CD4-positive, alpha-beta T cell treated with Interleukin-10 for 1 hour (primary cell): ENCODE measurements around the gene TGM3.

Source experiments
- DNase-seq: peaks from one replicate; pipeline ENCODE4 v3.0.0-alpha.2; 2020

The TGM3 gene

GRCh38 chr20:2312876-2313275 is 17.1 kb downstream of the TGM3 start:
- DNase-seq: no peak

GRCh38 chr20:2313316-2313715 is 17.5 kb downstream of the TGM3 start:
- no peak for DNase-seq

- no peak for DNase-seq
Observed at GRCh38 chr20:2314759-2315439, 19.1 kb downstream of the TGM3 start.

GRCh38 chr20:2315440-2315778 is 19.6 kb downstream of the TGM3 start:
- no peak for DNase-seq

- no peak for DNase-seq
Observed at GRCh38 chr20:2316847-2317495, 21.2 kb downstream of the TGM3 start.

GRCh38 chr20:2320813-2321658 is 25.2 kb downstream of the TGM3 start:
- DNase-seq: no peak

- DNase-seq: no peak
Observed at GRCh38 chr20:2323051-2323450, 27.2 kb downstream of the TGM3 start.

- no peak for DNase-seq
Observed at GRCh38 chr20:2326046-2326445, 30.2 kb downstream of the TGM3 start.

GRCh38 chr20:2327620-2328555 is 32.1 kb downstream of the TGM3 start:
- no peak for DNase-seq

- DNase-seq: no peak
Observed at GRCh38 chr20:2329286-2329685, 33.5 kb downstream of the TGM3 start.

GRCh38 chr20:2330090-2330695 is 34.4 kb downstream of the TGM3 start:
- DNase-seq: no peak

- DNase-seq: no peak
Observed at GRCh38 chr20:2331106-2331505, 35.3 kb downstream of the TGM3 start.

- no peak for DNase-seq
Observed at GRCh38 chr20:2331901-2332565, 36.2 kb downstream of the TGM3 start.

GRCh38 chr20:2332711-2333110 is 36.9 kb downstream of the TGM3 start:
- DNase-seq: no peak

GRCh38 chr20:2333821-2334220 is 38.0 kb downstream of the TGM3 start:
- no peak for DNase-seq

GRCh38 chr20:2335096-2335870 is 39.5 kb downstream of the TGM3 start:
- no peak for DNase-seq

GRCh38 chr20:2336471-2336870 is 40.7 kb downstream of the TGM3 start:
- DNase-seq: no peak

GRCh38 chr20:2337142-2337541 is 41.3 kb downstream of the TGM3 start:
- DNase-seq: no peak

GRCh38 chr20:2338411-2339066 is 42.7 kb downstream of the TGM3 start:
- no peak for DNase-seq

- no peak for DNase-seq
Observed at GRCh38 chr20:2340136-2340535, 44.3 kb downstream of the TGM3 start.

GRCh38 chr20:2340823-2341222 is 45.0 kb downstream of the TGM3 start:
- no peak for DNase-seq
